Fibroblast of pulmonary artery (primary cell): ENCODE measurements around the gene SLITRK2.

Source experiments
- DNase-seq: peaks from one replicate; pipeline ENCODE4 v3.0.0-alpha.2; 2010; ENCODE audit warnings: low read depth
- H3K4me3 ChIP-seq: replicated peaks from 2 replicates; pipeline ENCODE4 v1.5.1; 2011; ENCODE audit warnings: low read depth, mild to moderate bottlenecking, control low read depth, low read length, moderate library complexity
- CTCF ChIP-seq: IDR thresholded peaks from 2 replicates; pipeline ENCODE4 v1.5.1; 2011; ENCODE audit warnings: mild to moderate bottlenecking, control low read depth, low read length, inconsistent platforms; ENCODE audit errors: missing control alignments

SLITRK2 gene

GRCh38 chrX:145818186-145819113, 821 bp downstream of the SLITRK2 start:
- TF ChIP-seq CTCF, result no peak
- no peak overlapping the region for H3K4me3 ChIP-seq
- DNase-seq, result no peak

DNA sequence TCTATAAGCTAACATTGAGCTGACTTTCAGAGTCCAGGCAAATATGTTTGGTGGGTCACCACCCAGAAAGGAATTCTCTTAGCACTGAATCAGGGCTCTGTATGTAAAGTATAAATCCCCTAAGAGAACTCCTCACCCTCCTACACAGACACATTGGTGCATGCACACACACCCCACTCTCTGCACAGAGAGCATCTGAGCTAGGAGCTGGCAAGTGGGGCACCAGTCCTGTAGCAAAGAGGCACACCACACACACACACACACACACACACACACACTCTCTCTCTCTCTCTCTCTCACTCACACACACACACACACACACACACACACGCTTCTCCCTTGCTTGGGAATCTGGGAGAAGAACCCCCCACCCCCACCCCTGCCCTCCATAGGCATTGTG, 3.2 kb downstream of the SLITRK2 start:
- no peak for TF ChIP-seq CTCF
- no peak overlapping the region for H3K4me3 ChIP-seq

DNA sequence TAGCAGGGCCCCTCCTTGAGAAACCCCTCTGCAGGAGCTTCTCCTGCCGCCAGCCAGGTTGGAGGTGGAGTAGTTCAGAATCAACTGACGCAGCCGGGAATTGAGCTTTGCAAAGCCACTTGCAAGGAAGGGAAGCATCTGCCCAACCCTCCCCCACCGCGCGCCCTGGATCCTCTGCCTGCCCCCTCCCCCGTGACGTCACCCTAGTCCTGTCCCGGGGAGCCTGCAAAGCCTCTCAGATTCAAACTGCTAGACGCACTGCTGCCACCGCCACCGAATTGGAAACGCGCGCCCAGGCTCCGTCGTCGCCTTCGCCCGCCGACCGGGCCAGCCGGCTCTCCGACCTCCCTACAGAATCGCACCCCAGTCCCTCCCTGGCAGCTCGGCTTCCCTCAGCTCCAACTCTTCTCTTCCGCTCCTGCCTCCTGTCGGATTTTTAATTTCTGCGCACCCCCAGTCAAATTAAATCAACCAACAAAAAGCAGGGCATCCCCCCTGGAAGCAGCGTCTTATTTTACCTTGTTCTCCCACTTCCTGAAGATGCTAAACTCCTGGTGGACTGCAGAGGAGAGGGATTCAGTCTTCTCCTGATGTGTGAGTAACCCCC, 3.8 kb downstream of the SLITRK2 start:
- TF ChIP-seq CTCF, result no peak
- DNase-seq, result no peak
- no peak overlapping the region for H3K4me3 ChIP-seq

More for the DNA sequence above, 3.2 kb downstream of the SLITRK2 start:
- DNase-seq, result no peak

DNA sequence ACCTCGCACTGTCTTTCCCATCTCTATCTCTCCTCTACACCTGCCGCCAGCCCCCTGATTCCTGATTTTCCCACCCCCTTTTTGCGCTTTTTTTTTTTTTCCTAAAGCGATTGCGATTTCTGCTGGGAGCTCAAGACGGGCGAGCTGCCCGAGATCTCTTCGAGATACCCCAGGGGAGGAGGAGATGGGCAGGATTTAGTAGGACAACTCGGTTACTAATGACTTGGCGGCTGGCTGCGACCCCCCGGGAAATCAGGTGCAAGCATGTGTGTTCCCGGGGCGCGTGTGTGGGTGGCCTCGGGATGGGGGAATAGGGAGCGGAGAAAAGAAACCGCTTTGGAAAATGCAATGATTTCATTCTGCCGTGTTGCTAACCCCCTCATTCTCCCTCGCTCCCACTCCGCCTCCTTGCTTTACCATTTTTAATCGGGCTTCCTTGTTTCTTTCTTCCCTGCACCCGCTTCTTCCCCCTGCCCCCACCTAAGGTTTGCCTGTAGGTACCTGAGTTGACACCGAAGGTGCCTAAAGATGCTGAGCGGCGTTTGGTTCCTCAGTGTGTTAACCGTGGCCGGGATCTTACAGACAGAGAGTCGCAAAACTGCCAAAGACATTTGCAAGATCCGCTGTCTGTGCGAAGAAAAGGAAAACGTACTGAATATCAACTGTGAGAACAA, 4.4 kb downstream of the SLITRK2 start:
- no peak for TF ChIP-seq CTCF

DNA sequence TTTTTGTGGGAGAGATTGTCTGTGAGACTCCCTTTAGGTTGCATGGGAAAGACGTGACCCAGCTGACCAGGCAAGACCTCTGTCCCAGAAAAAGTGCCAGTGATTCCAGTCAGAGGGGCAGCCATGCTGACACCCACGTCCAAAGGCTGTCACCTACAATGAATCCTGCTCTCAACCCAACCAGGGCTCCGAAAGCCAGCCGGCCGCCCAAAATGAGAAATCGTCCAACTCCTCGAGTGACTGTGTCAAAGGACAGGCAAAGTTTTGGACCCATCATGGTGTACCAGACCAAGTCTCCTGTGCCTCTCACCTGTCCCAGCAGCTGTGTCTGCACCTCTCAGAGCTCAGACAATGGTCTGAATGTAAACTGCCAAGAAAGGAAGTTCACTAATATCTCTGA, 5.5 kb downstream of the SLITRK2 start:
- no peak overlapping the region for H3K4me3 ChIP-seq
- TF ChIP-seq CTCF, result no peak
- no peak for DNase-seq

More for the DNA sequence above, 4.4 kb downstream of the SLITRK2 start:
- DNase-seq, result no peak
- no peak overlapping the region for H3K4me3 ChIP-seq

DNA sequence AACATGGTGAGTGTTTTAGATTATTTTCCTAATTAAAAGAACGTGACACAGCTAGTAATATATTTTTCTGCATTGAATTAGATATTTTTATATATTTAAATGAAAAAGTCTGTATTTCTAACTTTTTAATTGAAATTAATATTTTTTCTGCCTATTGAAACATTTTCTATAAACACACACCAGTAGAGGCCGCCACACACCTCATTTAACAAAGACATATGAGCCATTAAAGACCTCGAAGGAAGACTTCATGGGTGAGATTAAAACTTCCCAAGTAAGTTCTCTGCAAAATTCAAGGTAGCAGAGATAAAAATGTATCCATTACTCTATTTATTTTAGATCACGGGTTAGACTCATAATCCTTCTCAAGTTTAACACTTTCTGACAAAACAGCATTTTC, 8.3 kb downstream of the SLITRK2 start:
- no peak for TF ChIP-seq CTCF
- no peak for DNase-seq
- H3K4me3 ChIP-seq, result no peak overlapping the region
